Calu3 (cell line): ENCODE data around the gene KCNQ5. TPM values are rescaled to one million over a fixed set of nuclear protein-coding genes. Genes with fewer than 3 reads are reported as not detected.

Experiments used
- BruUV-seq: library from RNA; stranded (reverse); fragments of 400-500 nt; replicated peaks from 2 replicates; lab custom pipeline; 2021; lab: Mats Ljungman, UMichigan
- CTCF ChIA-PET: fragments of 300-600 bp; sonication (Branson Sonifier 250); formaldehyde crosslinking; loops from one replicate; lab custom pipeline; 2022; ENCODE audit warnings: antibody characterized with exemption; lab: Charles Lee
- DNase-seq: peaks from one replicate; pipeline ENCODE4 v3.0.0; 2022
- H3K27ac Mint-ChIP-seq: one replicate; pipeline ENCODE4 v1.8.0; 2022; ENCODE audit warnings: mixed read lengths; ENCODE audit not compliant: unreplicated experiment
- H3K27me3 Mint-ChIP-seq: one replicate; pipeline ENCODE4 v1.8.0; 2022; ENCODE audit warnings: mixed read lengths; ENCODE audit not compliant: unreplicated experiment
- H3K36me3 Mint-ChIP-seq: one replicate; pipeline ENCODE4 v1.8.0; 2022; ENCODE audit warnings: mild to moderate bottlenecking, moderate library complexity, mixed read lengths; ENCODE audit not compliant: insufficient read depth, unreplicated experiment
- H3K4me1 Mint-ChIP-seq: one replicate; pipeline ENCODE4 v1.8.0; 2022; ENCODE audit warnings: mild to moderate bottlenecking, low read depth, mixed read lengths; ENCODE audit not compliant: unreplicated experiment
- H3K4me3 Mint-ChIP-seq: one replicate; pipeline ENCODE4 v1.8.0; 2022; ENCODE audit warnings: mild to moderate bottlenecking, low read depth, moderate library complexity, mixed read lengths; ENCODE audit not compliant: unreplicated experiment
- H3K9me3 Mint-ChIP-seq: one replicate; pipeline ENCODE4 v1.8.0; 2022; ENCODE audit warnings: low read depth, mixed read lengths; ENCODE audit not compliant: unreplicated experiment
- intact Hi-C: fragments of 100-400 bp; cut with micrococcal nuclease; formaldehyde crosslinking; loops from one replicate; pipeline ENCODE4 v1.10.0; 2022; ENCODE audit not compliant: unreplicated experiment
- total RNA-seq: library from RNA; stranded (reverse); gene quantifications from 2 replicates; pipeline ENCODE4 v1.2.3, GENCODE V29; 2022
- TF ChIP-seq, protein P1 (sequence below): fragments of 200-600 bp; IDR thresholded peaks from one replicate; pipeline ENCODE4 v1.8.0; 2022; ENCODE audit warnings: antibody characterized with exemption; ENCODE audit not compliant: unreplicated experiment

The KCNQ5 gene
- total RNA-seq, 1 experiment from 2014 or later = not detected

DNA sequence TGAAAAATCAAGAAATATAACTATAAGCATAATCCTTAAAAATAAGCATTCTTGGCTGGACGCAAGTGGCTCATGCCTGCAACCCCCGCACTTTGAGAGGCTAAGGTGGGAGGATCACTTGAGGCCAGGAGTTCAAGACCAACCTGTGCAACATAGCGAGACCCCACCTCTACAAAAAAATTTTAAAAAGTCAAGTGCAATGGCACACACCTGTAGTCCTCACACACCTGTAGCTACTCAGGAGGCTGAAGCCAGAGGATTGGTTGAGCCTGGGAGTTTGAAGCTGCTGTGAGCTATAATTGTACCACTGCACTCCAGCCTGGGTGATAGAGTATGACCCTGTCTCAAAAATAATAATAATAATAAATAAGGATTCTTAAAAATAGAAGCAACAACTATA lies 494.5 kb downstream of the KCNQ5 start:
- TF ChIP-seq, protein P1, sequence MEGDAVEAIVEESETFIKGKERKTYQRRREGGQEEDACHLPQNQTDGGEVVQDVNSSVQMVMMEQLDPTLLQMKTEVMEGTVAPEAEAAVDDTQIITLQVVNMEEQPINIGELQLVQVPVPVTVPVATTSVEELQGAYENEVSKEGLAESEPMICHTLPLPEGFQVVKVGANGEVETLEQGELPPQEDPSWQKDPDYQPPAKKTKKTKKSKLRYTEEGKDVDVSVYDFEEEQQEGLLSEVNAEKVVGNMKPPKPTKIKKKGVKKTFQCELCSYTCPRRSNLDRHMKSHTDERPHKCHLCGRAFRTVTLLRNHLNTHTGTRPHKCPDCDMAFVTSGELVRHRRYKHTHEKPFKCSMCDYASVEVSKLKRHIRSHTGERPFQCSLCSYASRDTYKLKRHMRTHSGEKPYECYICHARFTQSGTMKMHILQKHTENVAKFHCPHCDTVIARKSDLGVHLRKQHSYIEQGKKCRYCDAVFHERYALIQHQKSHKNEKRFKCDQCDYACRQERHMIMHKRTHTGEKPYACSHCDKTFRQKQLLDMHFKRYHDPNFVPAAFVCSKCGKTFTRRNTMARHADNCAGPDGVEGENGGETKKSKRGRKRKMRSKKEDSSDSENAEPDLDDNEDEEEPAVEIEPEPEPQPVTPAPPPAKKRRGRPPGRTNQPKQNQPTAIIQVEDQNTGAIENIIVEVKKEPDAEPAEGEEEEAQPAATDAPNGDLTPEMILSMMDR = no peak
- CTCF ChIA-PET = no interaction called here
- intact Hi-C loops = no loop called here
- no peaks in the 10 kb centered on the region for H3K4me1 Mint-ChIP-seq
- no TSS peak for BruUV-seq
- H3K27me3 Mint-ChIP-seq = no peaks in the 10 kb centered on the region
- no peak overlapping the region for H3K27ac Mint-ChIP-seq
- H3K36me3 Mint-ChIP-seq = no peaks in the 10 kb centered on the region
- DNase-seq = no peak
- H3K4me3 Mint-ChIP-seq = no peak overlapping the region
- no peaks in the 10 kb centered on the region for H3K9me3 Mint-ChIP-seq

DNA sequence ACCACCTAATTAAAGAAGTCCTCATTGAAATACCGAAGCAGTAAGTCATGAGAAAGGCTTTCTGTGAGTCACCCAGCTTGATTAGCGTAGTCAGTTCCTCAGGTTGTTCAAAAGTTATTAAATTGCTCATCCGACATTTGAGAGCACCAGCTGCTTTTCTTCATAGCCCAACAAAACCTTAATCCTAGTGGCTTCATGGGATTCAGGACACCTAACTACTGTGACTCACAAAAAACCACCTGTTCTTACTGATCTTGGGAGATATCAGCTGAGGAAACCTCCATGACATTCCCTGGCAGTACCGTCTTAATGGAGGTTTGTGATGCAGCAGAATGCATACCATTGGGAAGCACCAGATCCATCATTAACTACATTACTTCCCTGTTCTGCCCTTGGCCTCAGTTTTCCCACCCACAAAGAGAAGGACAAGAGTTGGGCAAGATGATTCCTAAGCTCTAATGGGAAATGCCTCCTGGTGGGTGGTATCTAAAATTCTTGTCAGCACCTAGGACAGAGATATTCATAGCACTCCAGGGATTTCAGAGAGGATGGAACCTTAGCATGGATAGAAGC lies 499.6 kb downstream of the KCNQ5 start:
- no peaks in the 10 kb centered on the region for H3K9me3 Mint-ChIP-seq
- H3K4me1 Mint-ChIP-seq = no peaks in the 10 kb centered on the region
- H3K27me3 Mint-ChIP-seq = no peaks in the 10 kb centered on the region
- no peak overlapping the region for H3K4me3 Mint-ChIP-seq
- no peak for DNase-seq
- TF ChIP-seq, protein P1 = no peak
- CTCF ChIA-PET = interaction anchor here (1.4 kb wide), 1 partner anchor 12 kb away, joined by 4 read pairs; no protein-coding TSS in a partner anchor
- intact Hi-C loops = loop anchor here (10.0 kb wide), 1 partner anchor 167 kb away; no protein-coding TSS in a partner anchor
- no TSS peak for BruUV-seq
- no peak overlapping the region for H3K27ac Mint-ChIP-seq
- H3K36me3 Mint-ChIP-seq = no peaks in the 10 kb centered on the region

DNA sequence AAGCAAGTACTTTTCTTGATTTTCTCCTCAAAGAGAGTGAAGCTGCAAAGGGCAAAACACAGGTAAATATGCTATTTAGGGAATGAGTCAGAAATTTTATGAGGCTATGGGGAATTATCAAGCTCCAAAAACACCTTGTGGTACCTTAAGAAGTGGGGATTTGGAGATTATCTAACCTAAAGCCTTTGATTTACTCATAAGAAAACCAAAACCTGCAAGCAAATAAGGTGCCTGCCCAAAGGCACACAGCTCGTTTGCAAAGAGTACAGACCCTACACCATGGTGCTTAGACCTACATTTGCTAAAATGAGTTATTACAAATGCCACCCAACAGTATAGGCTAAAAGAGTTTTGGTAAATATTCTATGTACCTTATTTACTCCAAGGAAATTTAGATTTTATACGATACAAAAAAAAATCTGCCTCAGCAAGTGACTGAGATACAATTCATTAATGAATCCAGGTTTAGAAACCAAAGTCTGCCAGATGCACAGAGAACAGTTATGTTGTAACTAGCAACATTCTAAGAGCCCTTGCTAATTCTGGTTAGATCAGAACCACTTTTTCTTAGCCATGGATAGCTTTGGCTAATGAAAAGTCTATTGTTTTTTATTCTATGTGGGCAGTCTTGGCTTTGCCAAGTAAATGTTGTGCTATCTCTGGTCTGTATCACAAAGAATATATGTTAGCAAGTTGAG lies 501.9 kb downstream of the KCNQ5 start:
- Mint-ChIP-seq H3K27ac (no peak overlapping the region), H3K36me3 (no peaks in the 10 kb centered on the region), H3K9me3 (no peaks in the 10 kb centered on the region), H3K27me3 (no peaks in the 10 kb centered on the region), H3K4me1 (no peaks in the 10 kb centered on the region), H3K4me3 (no peak overlapping the region)
- intact Hi-C loops = loop anchor here (10.0 kb wide), 1 partner anchor 169 kb away; no protein-coding TSS in a partner anchor
- TF ChIP-seq, protein P1 = no peak
- BruUV-seq = no TSS peak
- no peak for DNase-seq
- CTCF ChIA-PET = no interaction called here

DNA sequence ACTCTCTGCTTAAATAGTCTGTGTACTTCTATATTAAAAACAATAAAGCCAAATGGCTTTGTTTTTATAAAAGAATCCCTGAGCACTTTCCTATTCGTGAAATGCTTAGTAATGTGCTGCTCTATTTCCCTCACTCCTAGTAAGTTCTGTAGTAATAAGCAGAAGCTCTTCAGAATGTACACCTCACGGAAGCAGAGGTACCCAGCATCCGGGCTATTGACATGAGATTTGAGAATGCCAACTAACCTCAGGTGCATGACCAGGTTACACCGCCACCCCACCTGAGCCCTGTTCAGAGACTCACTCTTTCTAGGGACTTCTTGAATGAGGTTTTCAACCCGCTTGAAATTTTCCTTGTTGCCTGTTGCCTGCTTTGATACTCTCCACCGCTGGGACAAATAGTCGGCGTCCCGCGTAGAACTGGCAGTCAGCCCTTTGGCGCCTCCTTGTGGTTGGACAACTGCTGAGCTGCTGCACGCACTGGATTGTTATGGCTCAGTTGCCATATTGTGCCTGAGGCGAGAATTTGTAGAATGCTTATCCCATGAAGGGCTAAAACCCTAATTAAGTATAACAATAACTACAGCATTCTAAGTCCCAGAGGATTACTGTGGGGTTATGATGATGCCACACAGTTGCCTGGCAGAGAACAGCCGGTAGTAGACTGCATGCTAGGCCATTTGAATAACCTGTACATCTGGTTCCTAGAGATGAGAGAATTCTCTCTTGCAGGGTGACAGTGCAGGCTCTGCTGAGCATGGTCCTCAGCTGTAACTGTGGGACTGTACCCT lies 508.0 kb downstream of the KCNQ5 start:
- peak; percentile 89 for DNase-seq
- Mint-ChIP-seq H3K27me3 (no peaks in the 10 kb centered on the region), H3K4me3 (peak overlapping the region; percentile 50), H3K36me3 (no peaks in the 10 kb centered on the region), H3K27ac (no peak overlapping the region), H3K4me1 (no peaks in the 10 kb centered on the region), H3K9me3 (no peaks in the 10 kb centered on the region)
- CTCF ChIA-PET = interaction anchor here (0.7 to 2.0 kb wide), 5 partner anchors 10 to 718 kb away, joined by 3 to 38 read pairs (median 6); no protein-coding TSS in a partner anchor
- TF ChIP-seq, protein P1 = peak; percentile 97
- BruUV-seq = no TSS peak
- intact Hi-C loops = loop anchor here (1.0 to 10.0 kb wide), 3 partner anchors 175 to 717 kb away; no protein-coding TSS in a partner anchor
